ENCODE results near the gene PSENEN. TPM values are rescaled to one million over a fixed set of nuclear protein-coding genes. Genes with fewer than 3 reads are reported as not detected.
A peak's percentile ranks its signal among the peaks of the same experiment; 100 is the strongest.

PSENEN gene
- total and polyA plus RNA-seq, 9 of the 15 experiments (the other 6 are each of a cell fraction or from before 2014, with no cell fraction given): 34.5 to 299 (median 61.1) TPM

DNA sequence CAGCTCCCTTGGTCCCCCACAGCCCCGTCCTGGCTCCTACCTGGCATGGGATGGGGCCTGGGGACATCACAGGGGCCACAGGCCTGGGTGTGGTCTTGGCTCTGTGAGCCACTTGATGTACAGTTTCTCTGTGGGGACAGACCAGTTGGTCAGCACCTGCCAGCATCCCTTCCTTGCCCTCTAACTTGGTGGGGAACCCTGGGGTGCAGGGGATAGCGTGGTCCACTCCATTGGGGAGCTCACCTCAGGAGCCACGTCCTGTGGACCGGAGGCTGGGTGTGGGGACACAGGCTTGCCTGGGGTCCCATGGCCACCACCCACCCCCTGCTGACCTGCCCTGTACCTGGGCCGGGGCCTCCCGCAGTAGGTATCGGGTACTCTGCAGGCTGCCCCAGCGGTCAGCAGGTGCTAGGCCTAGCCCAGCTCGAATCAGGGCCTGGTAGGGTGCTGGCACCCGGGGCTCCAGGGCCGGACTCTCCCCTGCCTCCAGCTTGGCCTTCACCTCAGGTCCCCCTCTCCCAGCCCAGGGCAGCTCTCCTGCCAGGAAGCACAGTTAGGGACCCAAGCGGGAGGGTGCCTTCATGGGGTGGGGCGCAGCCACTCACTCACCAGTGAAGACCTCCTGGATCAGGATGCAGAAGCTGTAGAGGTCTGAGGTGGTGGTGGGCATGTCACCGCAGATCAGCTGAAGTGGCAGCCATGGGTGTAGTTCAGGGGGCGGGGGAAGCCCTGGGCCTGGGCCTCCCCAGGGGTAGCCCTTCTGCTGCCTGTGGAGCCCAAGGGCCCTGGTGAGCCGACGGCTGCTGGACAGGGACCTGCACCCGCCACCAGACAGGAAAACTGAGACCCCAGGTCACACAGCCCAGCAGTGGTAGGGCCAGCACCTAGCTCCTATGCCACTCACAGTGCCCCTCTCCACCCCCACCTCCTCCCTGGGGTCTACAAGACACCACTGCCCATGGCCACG is 44.8 kb downstream of the PSENEN start:
- no peaks in the 10 kb centered on the region for H3K9me1 ChIP-seq (ENCODE audit: control insufficient read depth, insufficient read depth, low read length)
- TF ChIP-seq SRSF9 (IDR thresholded peaks at IDR 0.05; ENCODE audit: borderline replicate concordance, low read depth, low read length) (no peak), NFRKB (IDR thresholded peaks at IDR 0.05; ENCODE audit: low read depth) (no peak), KAT7 (CRISPR knock-in tag; IDR thresholded peaks at IDR 0.05; ENCODE audit: borderline replicate concordance) (no peak), NCOA4 (IDR thresholded peaks at IDR 0.05; ENCODE audit: partially characterized antibody) (no peak), ZFX (CRISPR knock-in tag; IDR thresholded peaks at IDR 0.05) (0 out of 2 replicates have a peak, but pooled peaks have one; percentile 22)
- TF ChIP-seq, protein P1, sequence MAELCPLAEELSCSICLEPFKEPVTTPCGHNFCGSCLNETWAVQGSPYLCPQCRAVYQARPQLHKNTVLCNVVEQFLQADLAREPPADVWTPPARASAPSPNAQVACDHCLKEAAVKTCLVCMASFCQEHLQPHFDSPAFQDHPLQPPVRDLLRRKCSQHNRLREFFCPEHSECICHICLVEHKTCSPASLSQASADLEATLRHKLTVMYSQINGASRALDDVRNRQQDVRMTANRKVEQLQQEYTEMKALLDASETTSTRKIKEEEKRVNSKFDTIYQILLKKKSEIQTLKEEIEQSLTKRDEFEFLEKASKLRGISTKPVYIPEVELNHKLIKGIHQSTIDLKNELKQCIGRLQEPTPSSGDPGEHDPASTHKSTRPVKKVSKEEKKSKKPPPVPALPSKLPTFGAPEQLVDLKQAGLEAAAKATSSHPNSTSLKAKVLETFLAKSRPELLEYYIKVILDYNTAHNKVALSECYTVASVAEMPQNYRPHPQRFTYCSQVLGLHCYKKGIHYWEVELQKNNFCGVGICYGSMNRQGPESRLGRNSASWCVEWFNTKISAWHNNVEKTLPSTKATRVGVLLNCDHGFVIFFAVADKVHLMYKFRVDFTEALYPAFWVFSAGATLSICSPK (IDR thresholded peaks at IDR 0.05; ENCODE audit: borderline replicate concordance): no peak
- TF ChIP-seq, protein P2, sequence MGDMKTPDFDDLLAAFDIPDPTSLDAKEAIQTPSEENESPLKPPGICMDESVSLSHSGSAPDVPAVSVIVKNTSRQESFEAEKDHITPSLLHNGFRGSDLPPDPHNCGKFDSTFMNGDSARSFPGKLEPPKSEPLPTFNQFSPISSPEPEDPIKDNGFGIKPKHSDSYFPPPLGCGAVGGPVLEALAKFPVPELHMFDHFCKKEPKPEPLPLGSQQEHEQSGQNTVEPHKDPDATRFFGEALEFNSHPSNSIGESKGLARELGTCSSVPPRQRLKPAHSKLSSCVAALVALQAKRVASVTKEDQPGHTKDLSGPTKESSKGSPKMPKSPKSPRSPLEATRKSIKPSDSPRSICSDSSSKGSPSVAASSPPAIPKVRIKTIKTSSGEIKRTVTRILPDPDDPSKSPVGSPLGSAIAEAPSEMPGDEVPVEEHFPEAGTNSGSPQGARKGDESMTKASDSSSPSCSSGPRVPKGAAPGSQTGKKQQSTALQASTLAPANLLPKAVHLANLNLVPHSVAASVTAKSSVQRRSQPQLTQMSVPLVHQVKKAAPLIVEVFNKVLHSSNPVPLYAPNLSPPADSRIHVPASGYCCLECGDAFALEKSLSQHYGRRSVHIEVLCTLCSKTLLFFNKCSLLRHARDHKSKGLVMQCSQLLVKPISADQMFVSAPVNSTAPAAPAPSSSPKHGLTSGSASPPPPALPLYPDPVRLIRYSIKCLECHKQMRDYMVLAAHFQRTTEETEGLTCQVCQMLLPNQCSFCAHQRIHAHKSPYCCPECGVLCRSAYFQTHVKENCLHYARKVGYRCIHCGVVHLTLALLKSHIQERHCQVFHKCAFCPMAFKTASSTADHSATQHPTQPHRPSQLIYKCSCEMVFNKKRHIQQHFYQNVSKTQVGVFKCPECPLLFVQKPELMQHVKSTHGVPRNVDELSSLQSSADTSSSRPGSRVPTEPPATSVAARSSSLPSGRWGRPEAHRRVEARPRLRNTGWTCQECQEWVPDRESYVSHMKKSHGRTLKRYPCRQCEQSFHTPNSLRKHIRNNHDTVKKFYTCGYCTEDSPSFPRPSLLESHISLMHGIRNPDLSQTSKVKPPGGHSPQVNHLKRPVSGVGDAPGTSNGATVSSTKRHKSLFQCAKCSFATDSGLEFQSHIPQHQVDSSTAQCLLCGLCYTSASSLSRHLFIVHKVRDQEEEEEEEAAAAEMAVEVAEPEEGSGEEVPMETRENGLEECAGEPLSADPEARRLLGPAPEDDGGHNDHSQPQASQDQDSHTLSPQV (IDR thresholded peaks at IDR 0.05): no peak
- BruUV-seq (replicated peaks): no TSS peak
- in situ Hi-C loops (cut with MboI) (no loop called here), intact Hi-C loops (cut with micrococcal nuclease) (no loop called here)
- DNase-seq (ENCODE audit: extremely low read depth in 1 of 4, low spot score in 3 of 4) (no peak), FAIRE-seq (no peak), ATAC-seq (no peak)
- ChIA-PET CTCF (ENCODE audit: low intra/inter-chr PET ratio) (no interaction called here), POLR2A (interaction anchor here (0.5 to 0.6 kb wide), 2 partner anchors 14 to 208 kb away, joined by 3 read pairs; no protein-coding TSS in a partner anchor)
- no peaks in the 10 kb centered on the region for H3K36me3 ChIP-seq (ENCODE audit: control insufficient read depth, insufficient read depth, low read length)
- H2AFZ ChIP-seq (ENCODE audit: low read depth, low read length): no peak overlapping the region
- H3K27ac ChIP-seq (ENCODE audit: extremely low read depth, low read depth, low read length): no peak overlapping the region
- H3K4me2 ChIP-seq (ENCODE audit: insufficient read depth, low read length): no peak overlapping the region
- no peaks in the 10 kb centered on the region; a peak in 1 of 5 replicates for H3K27me3 ChIP-seq (ENCODE audit: control insufficient read depth in 2 of 2, insufficient read depth in 2 of 2, low read length in 2 of 2)
- H3K9me3 ChIP-seq (replicated peaks; ENCODE audit: control insufficient read depth, insufficient read depth, low read depth, low read length): no peaks in the 10 kb centered on the region
- 39% methylated on average over 12 of the region's 19 CpGs for WGBS (ENCODE audit: insufficient coverage, low coverage, missing lambda C conversion rate)
- no peak overlapping the region for H3K4me3 ChIP-seq
- no peaks in the 10 kb centered on the region for H4K20me1 ChIP-seq (replicated peaks; ENCODE audit: control insufficient read depth, insufficient read depth, low read length)
- no peaks in the 10 kb centered on the region for H3K79me2 ChIP-seq (ENCODE audit: control insufficient read depth, insufficient read depth, low read length)
- H3K9ac ChIP-seq (ENCODE audit: insufficient read depth in 1 of 2, low read depth in 2 of 2, low read length in 2 of 2): peak overlapping the region in 1 of 2 experiments; percentile 48; a peak in 1 of 4 replicates
- peaks cover 0 to 53% of the 10 kb centered on the region in 2 experiments; a peak in 3 of 5 replicates for H3K4me1 ChIP-seq (replicated peaks in 1 of 2; ENCODE audit: control insufficient read depth in 2 of 2, insufficient read depth in 2 of 2, low read length in 2 of 2)
